Vagina (tissue), 2 donors: ENCODE data around the gene DNAI7.

Source experiments
- POLR2A ChIP-seq, 2 donors: fragments of 450-650 bp; IDR thresholded peaks; one replicate each; pipeline ENCODE4 v1.6.1; 2017; ENCODE audit warnings: antibody characterized with exemption in 2 of 2, mild to moderate bottlenecking in 2 of 2, moderate library complexity in 2 of 2
- TF ChIP-seq, protein P1 (sequence below), 3 experiments: fragments of 450-650 bp in 2 of 3; fragments of 200-600 bp in 1 of 3; sonication (generic) in 1 of 3; IDR thresholded peaks; one replicate each; pipeline ENCODE4 v1.5.1; 2017 to 2019; ENCODE audit warnings: antibody characterized with exemption in 3 of 3, mild to moderate bottlenecking in 2 of 3, moderate library complexity in 2 of 3

DNA sequence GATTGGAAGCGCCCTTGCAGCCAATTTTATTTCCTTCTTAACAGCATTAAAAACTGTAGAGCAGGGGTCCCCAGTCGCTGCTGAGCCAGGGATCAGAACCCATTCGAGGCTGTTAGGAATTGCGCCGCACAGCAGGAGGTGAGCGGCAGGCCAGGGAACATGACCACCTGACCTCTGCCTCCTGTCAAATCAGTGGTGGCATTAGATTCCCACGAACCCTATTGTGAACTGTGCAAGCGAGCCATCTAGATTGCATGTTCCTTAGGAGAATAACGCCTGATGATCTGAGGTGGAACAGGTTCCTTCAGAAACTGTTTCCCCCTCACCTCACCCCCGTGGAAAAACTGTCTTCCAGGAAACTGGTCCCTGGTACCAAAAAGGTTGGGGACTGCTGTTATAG, 107.4 kb downstream of the DNAI7 start:
- TF ChIP-seq, protein P1, sequence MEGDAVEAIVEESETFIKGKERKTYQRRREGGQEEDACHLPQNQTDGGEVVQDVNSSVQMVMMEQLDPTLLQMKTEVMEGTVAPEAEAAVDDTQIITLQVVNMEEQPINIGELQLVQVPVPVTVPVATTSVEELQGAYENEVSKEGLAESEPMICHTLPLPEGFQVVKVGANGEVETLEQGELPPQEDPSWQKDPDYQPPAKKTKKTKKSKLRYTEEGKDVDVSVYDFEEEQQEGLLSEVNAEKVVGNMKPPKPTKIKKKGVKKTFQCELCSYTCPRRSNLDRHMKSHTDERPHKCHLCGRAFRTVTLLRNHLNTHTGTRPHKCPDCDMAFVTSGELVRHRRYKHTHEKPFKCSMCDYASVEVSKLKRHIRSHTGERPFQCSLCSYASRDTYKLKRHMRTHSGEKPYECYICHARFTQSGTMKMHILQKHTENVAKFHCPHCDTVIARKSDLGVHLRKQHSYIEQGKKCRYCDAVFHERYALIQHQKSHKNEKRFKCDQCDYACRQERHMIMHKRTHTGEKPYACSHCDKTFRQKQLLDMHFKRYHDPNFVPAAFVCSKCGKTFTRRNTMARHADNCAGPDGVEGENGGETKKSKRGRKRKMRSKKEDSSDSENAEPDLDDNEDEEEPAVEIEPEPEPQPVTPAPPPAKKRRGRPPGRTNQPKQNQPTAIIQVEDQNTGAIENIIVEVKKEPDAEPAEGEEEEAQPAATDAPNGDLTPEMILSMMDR (IDR thresholded peaks at IDR 0.05), result no peak
- no peak for TF ChIP-seq POLR2A (IDR thresholded peaks at IDR 0.05)
